Measurements from ENCODE around the gene PKD2.

Gene PKD2

DNA sequence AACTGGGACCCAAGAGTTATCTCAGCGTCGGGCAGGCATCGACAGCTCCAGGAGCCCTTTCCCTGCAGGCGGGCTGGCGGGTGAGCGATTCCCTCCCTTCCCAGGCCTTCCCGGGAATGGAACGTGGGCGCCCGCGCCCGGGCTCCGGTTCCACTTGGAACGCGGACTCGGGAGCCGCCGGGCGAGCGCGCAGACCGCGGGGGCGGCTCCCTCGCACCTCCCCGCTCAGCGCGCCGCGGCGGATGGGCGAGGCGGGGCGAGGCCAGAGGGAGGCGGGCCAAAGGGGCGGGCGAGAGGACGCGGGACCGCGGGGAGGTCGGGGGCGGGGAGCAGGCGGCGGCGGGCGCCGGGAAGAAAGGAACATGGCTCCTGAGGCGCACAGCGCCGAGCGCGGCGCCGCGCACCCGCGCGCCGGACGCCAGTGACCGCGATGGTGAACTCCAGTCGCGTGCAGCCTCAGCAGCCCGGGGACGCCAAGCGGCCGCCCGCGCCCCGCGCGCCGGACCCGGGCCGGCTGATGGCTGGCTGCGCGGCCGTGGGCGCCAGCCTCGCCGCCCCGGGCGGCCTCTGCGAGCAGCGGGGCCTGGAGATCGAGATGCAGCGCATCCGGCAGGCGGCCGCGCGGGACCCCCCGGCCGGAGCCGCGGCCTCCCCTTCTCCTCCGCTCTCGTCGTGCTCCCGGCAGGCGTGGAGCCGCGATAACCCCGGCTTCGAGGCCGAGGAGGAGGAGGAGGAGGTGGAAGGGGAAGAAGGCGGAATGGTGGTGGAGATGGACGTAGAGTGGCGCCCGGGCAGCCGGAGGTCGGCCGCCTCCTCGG lies at the start of gene PKD2:
Gene PKD2 (plus strand): TSS at position 332 of the 818 bp plus-strand sequence. CDS start 99 bp downstream, at position 431.
- TF ChIP-seq, protein P1, sequence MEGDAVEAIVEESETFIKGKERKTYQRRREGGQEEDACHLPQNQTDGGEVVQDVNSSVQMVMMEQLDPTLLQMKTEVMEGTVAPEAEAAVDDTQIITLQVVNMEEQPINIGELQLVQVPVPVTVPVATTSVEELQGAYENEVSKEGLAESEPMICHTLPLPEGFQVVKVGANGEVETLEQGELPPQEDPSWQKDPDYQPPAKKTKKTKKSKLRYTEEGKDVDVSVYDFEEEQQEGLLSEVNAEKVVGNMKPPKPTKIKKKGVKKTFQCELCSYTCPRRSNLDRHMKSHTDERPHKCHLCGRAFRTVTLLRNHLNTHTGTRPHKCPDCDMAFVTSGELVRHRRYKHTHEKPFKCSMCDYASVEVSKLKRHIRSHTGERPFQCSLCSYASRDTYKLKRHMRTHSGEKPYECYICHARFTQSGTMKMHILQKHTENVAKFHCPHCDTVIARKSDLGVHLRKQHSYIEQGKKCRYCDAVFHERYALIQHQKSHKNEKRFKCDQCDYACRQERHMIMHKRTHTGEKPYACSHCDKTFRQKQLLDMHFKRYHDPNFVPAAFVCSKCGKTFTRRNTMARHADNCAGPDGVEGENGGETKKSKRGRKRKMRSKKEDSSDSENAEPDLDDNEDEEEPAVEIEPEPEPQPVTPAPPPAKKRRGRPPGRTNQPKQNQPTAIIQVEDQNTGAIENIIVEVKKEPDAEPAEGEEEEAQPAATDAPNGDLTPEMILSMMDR (IDR thresholded peaks at IDR 0.05): no peak

DNA sequence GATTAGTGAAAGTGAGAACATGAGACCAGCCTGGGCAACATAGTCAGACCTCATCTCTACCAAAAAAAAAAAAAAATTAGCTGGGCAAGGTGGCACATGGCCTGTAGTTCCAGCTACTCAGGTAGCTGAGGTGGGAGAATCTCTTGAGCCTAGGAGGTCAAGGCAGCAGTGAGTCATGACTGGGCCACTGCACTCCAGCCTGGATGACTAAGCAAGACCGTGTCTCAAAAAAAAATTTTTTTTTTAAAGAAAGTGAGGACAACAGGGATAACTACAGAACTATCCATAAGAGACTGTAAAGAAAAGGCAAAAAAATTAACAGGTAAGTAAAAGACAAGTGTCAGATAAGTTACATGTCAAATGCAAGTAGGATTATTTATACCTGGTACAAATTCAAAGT lies 45.4 kb upstream of the PKD2 start:
- TF ChIP-seq, protein P1 (IDR thresholded peaks at IDR 0.05): no peak

DNA sequence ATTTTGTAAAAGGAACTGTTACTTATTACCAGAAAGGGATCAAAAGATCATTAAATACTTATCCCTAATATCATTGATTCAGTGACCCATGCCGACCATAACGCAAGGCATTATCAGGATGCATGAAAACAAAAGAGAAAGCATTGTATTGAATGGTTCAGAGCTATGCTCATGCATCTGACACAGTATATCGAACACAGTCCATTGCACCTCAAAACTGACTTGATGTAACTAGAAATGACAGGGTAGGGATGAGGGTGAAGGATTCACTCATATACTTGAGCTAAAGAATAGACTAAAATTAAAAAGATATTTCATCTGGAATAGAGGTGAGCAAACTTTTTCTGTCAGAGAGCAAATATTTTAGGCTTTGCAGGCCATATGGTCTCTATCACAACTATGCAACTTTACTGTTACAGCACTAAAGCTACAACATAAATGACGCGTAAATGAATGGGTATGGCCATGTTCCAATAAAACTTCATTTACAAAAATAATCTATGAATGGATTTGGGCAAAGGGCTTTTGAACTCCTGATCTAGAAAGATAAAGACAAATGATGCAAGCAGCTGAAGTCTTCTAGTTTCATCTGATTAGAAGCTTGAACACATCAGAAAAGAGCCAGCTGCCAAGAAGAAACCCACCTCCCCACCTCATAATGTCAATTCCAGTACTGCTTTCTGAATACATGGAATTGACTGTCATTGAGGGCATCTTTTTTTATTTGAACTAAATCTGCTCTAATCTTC lies 44.9 kb upstream of the PKD2 start:
- TF ChIP-seq, protein P1 (IDR thresholded peaks at IDR 0.05): no peak

DNA sequence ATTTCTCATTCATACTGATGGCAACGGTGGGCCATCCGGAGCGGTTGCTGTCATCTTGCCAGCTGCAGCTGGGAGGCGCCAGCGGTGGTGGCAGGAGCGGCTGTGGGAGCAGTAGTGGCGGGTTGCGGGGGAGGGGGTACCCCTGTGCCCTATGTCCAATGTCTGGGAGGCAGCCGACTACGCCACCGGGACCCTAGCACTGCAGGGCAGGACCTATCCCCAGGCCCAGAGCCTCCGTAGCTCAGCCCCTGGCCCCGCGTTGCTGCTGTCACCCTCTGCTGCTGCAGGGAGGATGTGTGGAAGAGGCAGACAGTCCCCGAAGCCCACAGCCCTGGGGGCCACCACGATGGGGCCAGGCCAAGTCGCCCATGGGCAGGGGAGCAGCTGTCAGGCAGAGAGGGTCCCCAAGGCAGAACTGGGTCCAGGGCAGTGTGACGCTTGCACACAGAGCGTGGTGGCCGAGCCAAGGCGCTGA lies 41.9 kb upstream of the PKD2 start:
- TF ChIP-seq, protein P1 (IDR thresholded peaks at IDR 0.05): no peak

DNA sequence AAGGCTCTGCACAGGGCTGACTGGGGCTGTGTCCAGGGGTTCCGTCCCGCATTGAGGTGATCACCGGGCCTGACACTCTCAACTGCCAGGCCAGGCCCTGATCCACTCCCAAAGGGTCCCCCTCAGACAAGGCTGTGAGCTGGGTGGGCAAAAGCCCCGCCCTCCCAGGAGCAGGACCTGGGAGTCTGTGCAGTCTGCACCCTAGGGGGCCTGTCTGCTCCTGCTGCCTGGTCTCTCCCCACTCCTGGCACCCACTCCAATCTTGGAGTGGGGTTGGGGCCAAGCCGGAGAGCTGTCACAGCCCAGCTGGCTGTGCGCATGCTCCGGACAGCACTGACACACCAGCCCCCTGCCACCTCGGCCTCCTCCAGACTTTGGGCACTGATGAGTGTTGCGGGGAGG lies 41.3 kb upstream of the PKD2 start:
- TF ChIP-seq, protein P1 (IDR thresholded peaks at IDR 0.05): no peak

DNA sequence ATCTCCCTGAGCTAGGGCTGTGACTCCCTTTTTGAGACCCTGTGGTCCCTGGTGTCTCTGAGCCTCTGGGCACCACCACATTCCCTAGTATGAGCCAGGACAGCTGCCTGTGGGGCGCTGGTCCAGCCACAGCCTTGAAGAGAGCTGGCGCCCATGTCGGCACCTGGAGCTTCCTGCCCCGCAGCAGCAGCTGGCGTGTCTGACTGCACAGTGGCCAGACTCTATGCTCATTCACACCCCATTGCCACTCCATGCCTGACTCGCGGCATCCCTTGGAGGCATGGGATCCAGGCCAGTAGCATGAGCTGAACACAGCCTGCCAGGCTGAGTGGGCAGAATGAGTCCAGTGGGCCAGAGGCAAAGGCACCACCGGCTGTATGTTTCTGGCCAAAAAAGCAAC lies 40.2 kb upstream of the PKD2 start:
- TF ChIP-seq, protein P1 (IDR thresholded peaks at IDR 0.05): no peak

DNA sequence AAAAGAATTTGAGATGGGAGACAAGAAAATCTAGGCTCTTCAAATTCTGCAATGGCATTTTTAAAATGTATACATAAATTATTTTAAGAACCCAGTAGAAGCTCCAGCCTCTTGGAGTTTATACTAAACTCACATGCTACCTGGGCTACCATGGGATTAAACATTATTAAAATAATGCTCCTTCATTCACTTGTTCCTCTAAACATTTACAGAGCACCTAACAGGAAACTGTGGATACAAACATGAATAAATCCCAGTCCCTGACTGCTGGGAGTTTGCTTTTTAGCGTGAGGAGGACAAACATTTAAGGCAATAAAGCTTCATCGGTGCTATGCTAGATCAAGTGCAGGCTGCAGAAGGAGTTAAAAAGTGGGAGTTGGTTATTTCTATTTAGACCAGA lies 37.3 kb upstream of the PKD2 start:
- TF ChIP-seq, protein P1 (IDR thresholded peaks at IDR 0.05): no peak
